ENCODE results near the gene LRCOL1. TPM values are rescaled to one million over a fixed set of nuclear protein-coding genes. Genes with fewer than 3 reads are reported as not detected.
A peak's percentile ranks its signal among the peaks of the same experiment; 100 is the strongest.

LRCOL1 gene
- total and polyA plus RNA-seq, 10 donors, result 0.54 to 4.1 (median 1.4) TPM; not detected in 2

- 71 to 91% (median 84%) methylated on average over 4 to 10 of the region's 10 CpGs for WGBS, 5 donors
These were observed 30.6 kb upstream of the LRCOL1 start for GRCh38 chr12:132640936-132641335.

GRCh38 chr12:132639956-132640520, 29.7 kb upstream of the LRCOL1 start:
- peaks cover 0 to 5% (median 0%) of the 10 kb centered on the region in 6 donors for H3K4me1 ChIP-seq
- DNase-seq, result peak; percentile 63
- WGBS, 5 donors, result 79 to 90% (median 88%) methylated on average over 9 to 12 of the region's 12 CpGs
- intact Hi-C loops (cut with DNase I; ENCODE audit: low total_unique reads), result no loop called here
- no peaks in the 10 kb centered on the region for H3K9me3 ChIP-seq
- no peak overlapping the region for H3K4me3 ChIP-seq
- H3K27me3 ChIP-seq (replicated peaks in 1 of 7), result no peaks in the 10 kb centered on the region
- TF ChIP-seq CTCF (IDR thresholded peaks at IDR 0.05 in 8 of 11, conservative IDR thresholded peaks at IDR 0.05 in 3 of 11), result no peak
- no peak for TF ChIP-seq POLR2A (IDR thresholded peaks at IDR 0.05)
- no peak for TF ChIP-seq POLR2AphosphoS5 (IDR thresholded peaks at IDR 0.05)
- peaks cover 0 to 96% (median 74%) of the 10 kb centered on the region in 6 donors for H3K36me3 ChIP-seq
- H3K27ac ChIP-seq, result no peak overlapping the region

More at GRCh38 chr12:132640936-132641335, 30.6 kb upstream of the LRCOL1 start:
- TF ChIP-seq POLR2A (IDR thresholded peaks at IDR 0.05) (no peak), POLR2AphosphoS5 (IDR thresholded peaks at IDR 0.05) (no peak), CTCF (IDR thresholded peaks at IDR 0.05 in 8 of 11, conservative IDR thresholded peaks at IDR 0.05 in 3 of 11) (no peak)
- no peak for DNase-seq
- Histone ChIP-seq H3K36me3 (peaks cover 0 to 96% (median 65%) of the 10 kb centered on the region in 6 donors), H3K4me1 (peaks cover 0 to 5% (median 0%) of the 10 kb centered on the region in 6 donors), H3K27ac (no peak overlapping the region), H3K27me3 (replicated peaks in 1 of 7) (no peaks in the 10 kb centered on the region), H3K4me3 (no peak overlapping the region), H3K9me3 (no peaks in the 10 kb centered on the region)
- intact Hi-C loops (cut with DNase I; ENCODE audit: low total_unique reads), result no loop called here

- TF ChIP-seq CTCF (IDR thresholded peaks at IDR 0.05 in 8 of 11, conservative IDR thresholded peaks at IDR 0.05 in 3 of 11) (peak in 9 of 11 experiments; percentile 33 to 84 (median 64)), POLR2A (IDR thresholded peaks at IDR 0.05) (no peak), POLR2AphosphoS5 (IDR thresholded peaks at IDR 0.05) (no peak)
- no peak overlapping the region for H3K4me3 ChIP-seq
- 77 to 83% (median 79%) methylated on average over 25 of the region's 25 CpGs for WGBS, 5 donors
- no peak overlapping the region for H3K27ac ChIP-seq
- peaks cover 0 to 100% (median 84%) of the 10 kb centered on the region in 6 donors for H3K36me3 ChIP-seq
- intact Hi-C loops (cut with DNase I; ENCODE audit: low total_unique reads), result no loop called here
- no peaks in the 10 kb centered on the region for H3K27me3 ChIP-seq (replicated peaks in 1 of 7)
- H3K9me3 ChIP-seq, result no peaks in the 10 kb centered on the region
- peak; percentile 61 for DNase-seq
- H3K4me1 ChIP-seq, result peaks cover 0 to 5% (median 0%) of the 10 kb centered on the region in 6 donors
These were observed 28.4 kb upstream of the LRCOL1 start for GRCh38 chr12:132638541-132639408.

GRCh38 chr12:132637811-132638210, 27.4 kb upstream of the LRCOL1 start:
- Histone ChIP-seq H3K4me3 (no peak overlapping the region), H3K27me3 (replicated peaks in 1 of 7) (no peaks in the 10 kb centered on the region), H3K9me3 (no peaks in the 10 kb centered on the region), H3K36me3 (peaks cover 0 to 100% (median 83%) of the 10 kb centered on the region in 6 donors), H3K27ac (no peak overlapping the region), H3K4me1 (peaks cover 0 to 5% (median 0%) of the 10 kb centered on the region in 6 donors)
- 88 to 92% (median 91%) methylated on average over 18 of the region's 18 CpGs for WGBS, 5 donors
- peak; percentile 41 for DNase-seq
- intact Hi-C loops (cut with DNase I; ENCODE audit: low total_unique reads), result no loop called here
- TF ChIP-seq POLR2AphosphoS5 (IDR thresholded peaks at IDR 0.05) (no peak), POLR2A (IDR thresholded peaks at IDR 0.05) (no peak), CTCF (IDR thresholded peaks at IDR 0.05 in 8 of 11, conservative IDR thresholded peaks at IDR 0.05 in 3 of 11) (no peak)

All from spleen (tissue), 11 donors.